ENCODE measurements around the gene TMEM252.

The TMEM252 gene

GRCh38 chr9:68574150-68574549 is 33.5 kb upstream of the TMEM252 start:
- no peak overlapping the region for H3K4me3 ChIP-seq (ENCODE audit: low read depth, low read length)
- no peak for DNase-seq (ENCODE audit: low read depth)
- peak; percentile 37 for TF ChIP-seq CTCF (IDR thresholded peaks at IDR 0.05; ENCODE audit: low read depth, low read length, missing control alignments)

GRCh38 chr9:68567565-68567964 is 26.9 kb upstream of the TMEM252 start:
- H3K4me3 ChIP-seq (ENCODE audit: low read depth, low read length): no peak overlapping the region
- no peak for TF ChIP-seq CTCF (IDR thresholded peaks at IDR 0.05; ENCODE audit: low read depth, low read length, missing control alignments)
- no peak for DNase-seq (ENCODE audit: low read depth)

- no peak overlapping the region for H3K4me3 ChIP-seq (ENCODE audit: low read depth, low read length)
- no peak for DNase-seq (ENCODE audit: low read depth)
- TF ChIP-seq CTCF (IDR thresholded peaks at IDR 0.05; ENCODE audit: low read depth, low read length, missing control alignments): no peak
Measured at GRCh38 chr9:68562461-68562860, 21.8 kb upstream of the TMEM252 start.

GRCh38 chr9:68560071-68560844 is 19.6 kb upstream of the TMEM252 start:
- no peak overlapping the region for H3K4me3 ChIP-seq (ENCODE audit: low read depth, low read length)
- DNase-seq (ENCODE audit: low read depth): no peak
- peak; percentile 82 for TF ChIP-seq CTCF (IDR thresholded peaks at IDR 0.05; ENCODE audit: low read depth, low read length, missing control alignments)

GRCh38 chr9:68558545-68558944 is 17.9 kb upstream of the TMEM252 start:
- DNase-seq (ENCODE audit: low read depth): no peak
- H3K4me3 ChIP-seq (ENCODE audit: low read depth, low read length): no peak overlapping the region
- no peak for TF ChIP-seq CTCF (IDR thresholded peaks at IDR 0.05; ENCODE audit: low read depth, low read length, missing control alignments)

- DNase-seq (ENCODE audit: low read depth): no peak
- TF ChIP-seq CTCF (IDR thresholded peaks at IDR 0.05; ENCODE audit: low read depth, low read length, missing control alignments): no peak
Measured at GRCh38 chr9:68555437-68556150, 14.9 kb upstream of the TMEM252 start.

More at GRCh38 chr9:68555437-68556150, 14.9 kb upstream of the TMEM252 start:
- no peak overlapping the region for H3K4me3 ChIP-seq (ENCODE audit: low read depth, low read length)
